Measurements from ENCODE around the gene OR5C1.

OR5C1 gene

GRCh38 chr9:122819326-122819725, 30.6 kb downstream of the OR5C1 start:
- TF ChIP-seq CTCF (IDR thresholded peaks at IDR 0.05) = no peak
- Histone ChIP-seq H3K27me3 (no peaks in the 10 kb centered on the region), H3K36me3 (peaks cover 12 to 72% (median 36%) of the 10 kb centered on the region in 3 donors), H3K4me1 (peaks cover 0 to 19% (median 4%) of the 10 kb centered on the region in 4 donors), H3K27ac (no peak overlapping the region), H3K4me3 (no peak overlapping the region), H3K9me3 (no peaks in the 10 kb centered on the region)
- intact Hi-C loops (cut with DNase I; ENCODE audit: low total_unique reads) = no loop called here
- no peak for DNase-seq

- Histone ChIP-seq H3K27me3 (no peaks in the 10 kb centered on the region), H3K4me3 (no peak overlapping the region), H3K27ac (no peak overlapping the region), H3K4me1 (peaks cover 0 to 19% (median 5%) of the 10 kb centered on the region in 4 donors), H3K9me3 (no peaks in the 10 kb centered on the region), H3K36me3 (peaks cover 12 to 73% (median 36%) of the 10 kb centered on the region in 3 donors)
- intact Hi-C loops (cut with DNase I; ENCODE audit: low total_unique reads) = no loop called here
- no peak for DNase-seq
- no peak for TF ChIP-seq CTCF (IDR thresholded peaks at IDR 0.05)
These were observed 31.2 kb downstream of the OR5C1 start for GRCh38 chr9:122819791-122820489.

- no peak for TF ChIP-seq CTCF (IDR thresholded peaks at IDR 0.05)
- Histone ChIP-seq H3K4me3 (no peak overlapping the region), H3K27me3 (no peaks in the 10 kb centered on the region), H3K9me3 (no peaks in the 10 kb centered on the region), H3K36me3 (peaks cover 12 to 73% (median 36%) of the 10 kb centered on the region in 3 donors), H3K27ac (no peak overlapping the region), H3K4me1 (peaks cover 0 to 21% (median 7%) of the 10 kb centered on the region in 4 donors)
- no peak for DNase-seq
- intact Hi-C loops (cut with DNase I; ENCODE audit: low total_unique reads) = no loop called here
These were observed 31.7 kb downstream of the OR5C1 start for GRCh38 chr9:122820490-122820845.

- Histone ChIP-seq H3K27ac (no peak overlapping the region), H3K27me3 (no peaks in the 10 kb centered on the region), H3K36me3 (peaks cover 12 to 73% (median 36%) of the 10 kb centered on the region in 3 donors), H3K4me3 (no peak overlapping the region), H3K9me3 (no peaks in the 10 kb centered on the region), H3K4me1 (peaks cover 0 to 26% (median 13%) of the 10 kb centered on the region in 4 donors)
- intact Hi-C loops (cut with DNase I; ENCODE audit: low total_unique reads) = no loop called here
- TF ChIP-seq CTCF (IDR thresholded peaks at IDR 0.05) = no peak
- peak; percentile 63 to 72 for DNase-seq
These were observed 32.7 kb downstream of the OR5C1 start for GRCh38 chr9:122821278-122821943.

GRCh38 chr9:122822056-122822455, 33.3 kb downstream of the OR5C1 start:
- intact Hi-C loops (cut with DNase I; ENCODE audit: low total_unique reads) = no loop called here
- no peak for TF ChIP-seq CTCF (IDR thresholded peaks at IDR 0.05)

More at GRCh38 chr9:122822056-122822455, 33.3 kb downstream of the OR5C1 start:
- Histone ChIP-seq H3K4me1 (peaks cover 0 to 32% (median 20%) of the 10 kb centered on the region in 4 donors), H3K36me3 (peaks cover 12 to 68% (median 36%) of the 10 kb centered on the region in 3 donors), H3K9me3 (no peaks in the 10 kb centered on the region), H3K27ac (no peak overlapping the region), H3K27me3 (no peaks in the 10 kb centered on the region), H3K4me3 (no peak overlapping the region)
- DNase-seq = no peak
